ENCODE data around the gene TMSB10.

The TMSB10 gene

GRCh38 chr2:84886791-84887190 lies 18.7 kb upstream of the TMSB10 start:
- no peak overlapping the region for H3K4me3 ChIP-seq (ENCODE audit: low read depth, low read length)
- no peak for TF ChIP-seq CTCF (IDR thresholded peaks at IDR 0.05; ENCODE audit: low read depth, low read length)

- peak overlapping the region; percentile 9; the same call in 1 of the 2 replicates for H3K4me3 ChIP-seq (ENCODE audit: low read depth, low read length)
Observed at GRCh38 chr2:84888401-84889276, 16.8 kb upstream of the TMSB10 start.

GRCh38 chr2:84889332-84889731 lies 16.1 kb upstream of the TMSB10 start:
- no peak overlapping the region for H3K4me3 ChIP-seq (ENCODE audit: low read depth, low read length)

More at GRCh38 chr2:84888401-84889276, 16.8 kb upstream of the TMSB10 start:
- TF ChIP-seq CTCF (IDR thresholded peaks at IDR 0.05; ENCODE audit: low read depth, low read length), result no peak

GRCh38 chr2:84891355-84892010 lies 14.0 kb upstream of the TMSB10 start:
- no peak for TF ChIP-seq CTCF (IDR thresholded peaks at IDR 0.05; ENCODE audit: low read depth, low read length)

More at GRCh38 chr2:84889332-84889731, 16.1 kb upstream of the TMSB10 start:
- TF ChIP-seq CTCF (IDR thresholded peaks at IDR 0.05; ENCODE audit: low read depth, low read length), result no peak

GRCh38 chr2:84894131-84894586 lies 11.3 kb upstream of the TMSB10 start:
- TF ChIP-seq CTCF (IDR thresholded peaks at IDR 0.05; ENCODE audit: low read depth, low read length), result no peak
- H3K4me3 ChIP-seq (ENCODE audit: low read depth, low read length), result no peak overlapping the region

More at GRCh38 chr2:84891355-84892010, 14.0 kb upstream of the TMSB10 start:
- H3K4me3 ChIP-seq (ENCODE audit: low read depth, low read length), result no peak overlapping the region

GRCh38 chr2:84894758-84895520 lies 10.5 kb upstream of the TMSB10 start:
- no peak overlapping the region for H3K4me3 ChIP-seq (ENCODE audit: low read depth, low read length)
- TF ChIP-seq CTCF (IDR thresholded peaks at IDR 0.05; ENCODE audit: low read depth, low read length), result no peak
